LNCaP clone FGC (cell line): ENCODE results near the gene RGL1.

Source experiments
- DNase-seq: peaks from one replicate; pipeline ENCODE4 v3.0.0-alpha.2; 2011; ENCODE audit warnings: low read depth
- H3K4me3 ChIP-seq: 2 replicates; pipeline ENCODE4 v1.5.1; 2011; ENCODE audit warnings: mild to moderate bottlenecking, low read depth, low read length, control low read depth
- TF ChIP-seq, protein P1 (sequence below): IDR thresholded peaks from 2 replicates; pipeline ENCODE4 v1.5.1; 2012; ENCODE audit warnings: mild to moderate bottlenecking; ENCODE audit not compliant: control insufficient read depth, insufficient read depth; ENCODE audit errors: extremely low read depth

Gene RGL1

DNA sequence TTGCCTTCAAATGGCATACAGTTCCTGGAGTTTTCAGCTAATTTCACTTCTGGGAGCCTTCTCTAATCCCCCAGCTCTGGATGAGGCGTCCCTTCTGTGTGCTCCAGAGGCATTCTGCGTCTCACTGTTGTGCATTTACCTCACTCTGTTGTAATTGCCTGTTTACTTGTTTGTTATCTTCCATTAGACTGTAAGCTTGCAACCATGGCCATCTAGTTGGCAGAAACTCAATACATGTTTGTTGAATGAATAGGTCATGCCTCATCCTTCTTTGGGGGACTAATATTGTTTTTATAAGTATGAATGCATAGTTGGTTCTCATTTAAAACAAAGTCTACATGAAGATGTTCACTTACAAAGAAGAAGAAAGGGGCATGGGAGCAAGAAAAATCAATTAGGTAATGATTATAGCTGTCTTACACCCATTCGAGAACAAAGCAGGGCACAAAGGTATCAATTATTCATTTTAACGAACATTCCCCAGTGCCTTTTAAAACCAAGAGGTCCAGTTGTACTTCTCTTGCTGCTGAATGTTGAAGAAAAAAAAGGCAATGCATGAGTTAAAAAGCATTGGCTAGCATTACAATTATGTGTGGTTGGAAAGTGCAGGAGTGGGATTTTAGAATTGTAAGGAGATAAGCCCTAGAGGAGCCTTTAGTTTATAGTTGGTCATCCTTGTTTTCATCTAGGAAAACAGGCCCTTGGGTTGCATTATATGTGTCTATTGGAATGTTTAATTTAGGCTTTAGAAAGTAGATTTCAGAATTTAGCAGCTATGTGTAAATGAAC is 6.0 kb downstream of the RGL1 start:
- no peak overlapping the region for H3K4me3 ChIP-seq
- DNase-seq = no peak
- TF ChIP-seq, protein P1, sequence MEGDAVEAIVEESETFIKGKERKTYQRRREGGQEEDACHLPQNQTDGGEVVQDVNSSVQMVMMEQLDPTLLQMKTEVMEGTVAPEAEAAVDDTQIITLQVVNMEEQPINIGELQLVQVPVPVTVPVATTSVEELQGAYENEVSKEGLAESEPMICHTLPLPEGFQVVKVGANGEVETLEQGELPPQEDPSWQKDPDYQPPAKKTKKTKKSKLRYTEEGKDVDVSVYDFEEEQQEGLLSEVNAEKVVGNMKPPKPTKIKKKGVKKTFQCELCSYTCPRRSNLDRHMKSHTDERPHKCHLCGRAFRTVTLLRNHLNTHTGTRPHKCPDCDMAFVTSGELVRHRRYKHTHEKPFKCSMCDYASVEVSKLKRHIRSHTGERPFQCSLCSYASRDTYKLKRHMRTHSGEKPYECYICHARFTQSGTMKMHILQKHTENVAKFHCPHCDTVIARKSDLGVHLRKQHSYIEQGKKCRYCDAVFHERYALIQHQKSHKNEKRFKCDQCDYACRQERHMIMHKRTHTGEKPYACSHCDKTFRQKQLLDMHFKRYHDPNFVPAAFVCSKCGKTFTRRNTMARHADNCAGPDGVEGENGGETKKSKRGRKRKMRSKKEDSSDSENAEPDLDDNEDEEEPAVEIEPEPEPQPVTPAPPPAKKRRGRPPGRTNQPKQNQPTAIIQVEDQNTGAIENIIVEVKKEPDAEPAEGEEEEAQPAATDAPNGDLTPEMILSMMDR = no peak

DNA sequence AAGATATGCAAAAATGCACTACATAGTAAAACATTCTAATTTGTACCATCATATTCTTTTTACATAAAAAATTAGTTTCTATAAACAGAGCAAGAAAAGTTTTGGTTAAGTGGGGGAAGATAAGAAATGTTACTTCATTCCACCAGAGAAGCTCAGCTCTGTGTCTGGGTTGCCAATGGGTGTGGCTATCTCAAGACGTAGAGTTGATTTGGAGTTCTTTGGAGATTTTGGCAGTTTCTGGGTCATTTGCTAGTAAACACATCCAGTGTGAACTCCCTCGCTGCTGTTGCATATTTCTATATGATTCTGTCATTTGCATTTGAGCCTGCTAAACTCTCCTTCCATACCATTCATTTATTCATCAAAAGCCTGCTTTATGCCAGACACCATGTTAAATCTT is 7.2 kb downstream of the RGL1 start:
- no peak for DNase-seq
- TF ChIP-seq, protein P1 = no peak
- no peak overlapping the region for H3K4me3 ChIP-seq

DNA sequence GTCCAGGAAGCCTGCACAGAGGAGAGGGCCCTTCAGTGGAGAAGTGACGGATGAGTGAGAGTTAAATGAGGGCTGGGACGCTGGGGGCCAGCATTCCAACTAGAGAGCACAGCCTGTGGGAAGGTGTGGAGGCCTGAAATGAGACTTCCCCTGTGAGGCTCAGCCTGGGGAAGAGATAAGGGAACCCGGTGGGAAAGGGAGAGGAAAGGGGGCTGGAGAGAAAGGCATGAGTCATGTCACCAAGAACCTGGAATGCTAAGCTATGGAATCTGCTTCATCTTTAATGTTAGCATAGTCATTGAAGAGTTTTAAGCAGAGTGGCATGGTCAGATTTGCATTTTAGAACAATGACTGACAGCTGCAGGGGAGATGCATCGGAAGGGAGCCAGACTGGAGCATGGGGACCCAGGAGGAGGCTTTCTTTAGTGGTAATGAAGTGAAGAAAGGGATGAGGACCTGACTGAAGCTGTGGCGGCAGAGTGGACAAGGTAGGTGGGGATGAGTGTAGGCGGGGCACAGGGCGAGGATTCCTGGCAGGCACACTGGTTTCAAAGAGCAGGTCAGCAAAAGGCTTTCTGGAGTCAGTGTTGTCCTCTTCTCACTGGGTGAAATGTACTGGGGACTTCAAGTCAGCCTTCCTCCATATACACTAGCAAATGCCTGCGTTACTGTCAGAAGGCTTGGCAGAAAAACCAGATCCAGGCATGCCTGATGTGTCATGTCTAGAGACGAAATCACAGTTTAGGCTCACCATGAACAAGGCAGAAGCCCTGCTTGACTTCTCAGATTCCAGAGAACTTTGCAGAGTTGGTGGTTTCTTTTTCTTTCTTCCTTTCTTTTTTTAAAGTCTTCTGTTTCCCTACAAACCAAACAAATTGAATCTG is 8.0 kb downstream of the RGL1 start:
- TF ChIP-seq, protein P1 = no peak
- H3K4me3 ChIP-seq = no peak overlapping the region
- no peak for DNase-seq

- no peak for DNase-seq
- H3K4me3 ChIP-seq = no peak overlapping the region
- TF ChIP-seq, protein P1 = no peak
Measured at GRCh38 chr1:183814121-183814681, 9.3 kb downstream of the RGL1 start.

DNA sequence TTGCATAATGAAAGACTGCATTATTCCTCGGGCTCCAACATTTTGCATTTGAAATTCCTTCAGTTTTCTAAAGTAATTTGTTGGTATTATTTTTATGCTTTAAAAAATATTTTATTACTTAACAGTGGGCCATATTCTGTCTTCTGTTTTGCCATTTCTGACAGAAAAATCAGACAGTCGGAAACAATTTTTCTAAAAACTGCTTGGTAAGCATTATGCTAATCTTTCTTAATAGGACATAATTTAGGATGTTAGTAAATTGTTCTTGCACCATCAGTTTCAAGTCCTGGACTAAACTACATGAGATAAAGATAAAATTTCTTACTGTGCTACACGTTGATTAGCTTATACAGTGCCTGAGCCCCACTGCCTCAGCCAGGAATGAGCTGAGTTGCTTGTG is 11.2 kb downstream of the RGL1 start:
- no peak overlapping the region for H3K4me3 ChIP-seq
- TF ChIP-seq, protein P1 = no peak
- DNase-seq = no peak

DNA sequence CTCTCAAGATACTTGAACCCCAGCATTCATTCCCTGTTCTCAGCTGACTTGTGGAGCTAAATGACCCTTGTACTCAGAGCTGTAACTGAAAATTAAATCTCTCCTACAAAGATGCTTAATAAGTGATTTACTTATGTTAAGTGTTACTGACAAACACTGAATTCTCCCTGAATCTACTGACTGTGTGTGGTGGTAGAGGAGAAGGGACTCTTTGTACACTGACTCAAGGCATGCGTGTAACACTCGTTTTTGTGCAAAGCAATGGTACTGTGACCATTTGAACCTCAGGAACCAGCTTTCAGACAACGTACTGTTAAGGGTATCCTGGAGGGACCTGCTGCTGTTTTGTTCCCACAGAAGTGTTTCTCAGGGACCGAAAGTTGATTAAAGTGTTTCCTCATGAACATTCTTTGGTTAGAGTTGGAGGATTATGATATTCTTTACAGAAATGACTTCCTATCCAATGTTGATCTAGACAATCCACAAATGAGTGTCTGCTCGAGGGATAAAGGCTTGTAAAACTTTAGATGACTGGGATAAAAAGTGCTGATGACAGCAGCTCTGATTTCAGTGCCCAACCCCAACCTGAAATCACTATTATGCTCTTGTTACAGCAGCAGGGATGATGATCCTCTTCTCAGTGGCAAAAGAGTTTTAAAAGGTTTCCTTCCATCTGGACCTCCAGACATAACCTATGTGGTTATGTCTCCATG is 12.8 kb downstream of the RGL1 start:
- TF ChIP-seq, protein P1 = no peak
- DNase-seq = no peak
- no peak overlapping the region for H3K4me3 ChIP-seq
